ENCODE data around the gene CHRD. TPM values are rescaled to one million over a fixed set of nuclear protein-coding genes. Genes with fewer than 3 reads are reported as not detected.

The CHRD gene
- total RNA-seq, 2 experiments from 2014 or later, result 0.22 TPM; not detected in 1

DNA sequence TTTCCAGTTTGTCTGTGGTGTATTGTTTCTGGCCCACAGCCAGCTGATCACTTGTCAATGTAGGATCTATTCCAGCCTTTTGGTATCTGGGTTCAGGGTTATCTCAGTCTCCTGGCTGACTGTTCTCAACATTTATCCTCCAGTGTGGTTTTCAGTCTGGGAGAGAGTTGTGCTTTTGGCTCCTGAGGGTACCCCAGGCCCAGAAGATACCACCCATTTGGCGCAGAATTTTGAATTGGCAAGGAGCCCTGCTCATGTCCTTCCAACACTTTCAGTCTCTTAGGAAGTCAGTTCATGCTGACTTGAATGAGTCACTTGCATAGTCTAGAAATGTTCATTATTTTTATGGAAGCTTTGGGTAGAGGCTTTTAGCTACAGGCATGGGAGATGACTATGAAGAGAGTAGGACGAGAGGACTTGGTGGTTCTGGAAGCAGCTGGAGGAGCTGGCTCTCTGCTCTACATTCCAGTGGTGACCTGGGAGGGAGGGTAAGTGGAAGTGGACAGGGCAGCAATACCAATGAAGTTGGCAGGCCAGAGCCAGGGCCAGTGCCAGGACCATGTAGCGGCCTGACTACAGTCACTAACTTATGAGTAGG lies 11.2 kb upstream of the CHRD start:
- DNase-seq (no peak), ATAC-seq (ENCODE audit: poor library complexity) (no peak)
- CTCF ChIA-PET, result interaction anchor here (1.1 kb wide), 1 partner anchor 172 kb away, joined by 3 read pairs; no protein-coding TSS in a partner anchor
- Histone ChIP-seq H3K4me3 (ENCODE audit: low read length) (no peak overlapping the region), H3K9me3 (ENCODE audit: control insufficient read depth in 1 of 2, insufficient read depth in 1 of 2, low read length in 2 of 2) (no peaks in the 10 kb centered on the region), H3K27ac (ENCODE audit: low read depth in 1 of 2, low read length in 2 of 2) (no peak overlapping the region), H3K36me3 (ENCODE audit: insufficient read depth, low read length) (peaks cover 21% of the 10 kb centered on the region), H3K27me3 (ENCODE audit: control insufficient read depth in 1 of 2, insufficient read depth in 2 of 2, low read length in 2 of 2) (no peaks in the 10 kb centered on the region), H3K4me1 (ENCODE audit: insufficient read depth, low read length) (peaks cover 14% of the 10 kb centered on the region)
- TF ChIP-seq, protein P1, sequence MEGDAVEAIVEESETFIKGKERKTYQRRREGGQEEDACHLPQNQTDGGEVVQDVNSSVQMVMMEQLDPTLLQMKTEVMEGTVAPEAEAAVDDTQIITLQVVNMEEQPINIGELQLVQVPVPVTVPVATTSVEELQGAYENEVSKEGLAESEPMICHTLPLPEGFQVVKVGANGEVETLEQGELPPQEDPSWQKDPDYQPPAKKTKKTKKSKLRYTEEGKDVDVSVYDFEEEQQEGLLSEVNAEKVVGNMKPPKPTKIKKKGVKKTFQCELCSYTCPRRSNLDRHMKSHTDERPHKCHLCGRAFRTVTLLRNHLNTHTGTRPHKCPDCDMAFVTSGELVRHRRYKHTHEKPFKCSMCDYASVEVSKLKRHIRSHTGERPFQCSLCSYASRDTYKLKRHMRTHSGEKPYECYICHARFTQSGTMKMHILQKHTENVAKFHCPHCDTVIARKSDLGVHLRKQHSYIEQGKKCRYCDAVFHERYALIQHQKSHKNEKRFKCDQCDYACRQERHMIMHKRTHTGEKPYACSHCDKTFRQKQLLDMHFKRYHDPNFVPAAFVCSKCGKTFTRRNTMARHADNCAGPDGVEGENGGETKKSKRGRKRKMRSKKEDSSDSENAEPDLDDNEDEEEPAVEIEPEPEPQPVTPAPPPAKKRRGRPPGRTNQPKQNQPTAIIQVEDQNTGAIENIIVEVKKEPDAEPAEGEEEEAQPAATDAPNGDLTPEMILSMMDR (IDR thresholded peaks at IDR 0.05), result no peak
- Mint-ChIP-seq H3K27ac (no peak overlapping the region), H3K9me3 (no peaks in the 10 kb centered on the region), H3K4me1 (ENCODE audit: low read depth) (peaks cover 20% of the 10 kb centered on the region), H3K27me3 (no peaks in the 10 kb centered on the region), H3K4me3 (no peak overlapping the region), H3K36me3 (ENCODE audit: low read depth) (peaks cover 46% of the 10 kb centered on the region)
- intact Hi-C loops (cut with DNase I, micrococcal nuclease), result loop anchor here in 1 of 2 experiments (2.0 to 10.0 kb wide), 2 partner anchors 408 to 474 kb away; no protein-coding TSS in a partner anchor
- POLR2A ChIA-PET, result no interaction called here

DNA sequence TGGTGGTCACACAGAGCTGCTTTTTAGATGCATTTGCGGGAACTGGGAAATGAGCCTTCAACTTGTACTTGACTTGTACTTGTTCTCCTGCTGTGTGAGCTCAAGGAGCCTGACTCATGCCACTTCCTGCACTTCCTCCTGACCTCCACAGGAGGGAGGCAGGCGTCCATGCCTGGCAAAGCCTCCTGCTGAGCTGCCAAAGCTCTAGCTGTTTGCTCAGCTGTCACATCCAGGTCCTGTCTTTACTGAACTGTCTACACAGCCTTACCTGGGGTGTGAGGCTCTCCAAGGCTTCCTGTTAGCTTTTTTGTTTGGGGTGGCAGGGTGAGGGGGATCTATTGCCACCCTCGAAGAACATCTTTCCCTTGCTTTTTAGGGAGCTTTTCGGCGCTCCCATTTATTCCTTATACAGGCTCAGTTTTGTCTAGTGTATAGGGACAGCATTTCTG lies 8.3 kb upstream of the CHRD start:
- H3K9me3 Mint-ChIP-seq, result no peaks in the 10 kb centered on the region
- ATAC-seq (ENCODE audit: poor library complexity), result peak; percentile 100
- Histone ChIP-seq H3K4me1 (ENCODE audit: insufficient read depth, low read length) (peaks cover 5% of the 10 kb centered on the region), H3K4me3 (ENCODE audit: low read length) (no peak overlapping the region), H3K9me3 (ENCODE audit: control insufficient read depth in 1 of 2, insufficient read depth in 1 of 2, low read length in 2 of 2) (no peaks in the 10 kb centered on the region), H3K27me3 (ENCODE audit: control insufficient read depth in 1 of 2, insufficient read depth in 2 of 2, low read length in 2 of 2) (peaks cover 0 to 10% of the 10 kb centered on the region in 2 experiments), H3K27ac (ENCODE audit: low read depth in 1 of 2, low read length in 2 of 2) (no peak overlapping the region), H3K36me3 (ENCODE audit: insufficient read depth, low read length) (peaks cover 21% of the 10 kb centered on the region)
- peak; percentile 42 to 83 (median 57) for DNase-seq
- ChIA-PET POLR2A (interaction anchor here (0.6 to 1.2 kb wide), 6 partner anchors 8 to 440 kb away, joined by 3 to 7 read pairs (median 4); partner anchors contain the start of genes CLCN2, POLR2H and VPS8), CTCF (interaction anchor here (0.6 to 1.9 kb wide), 8 partner anchors 9 to 414 kb away, joined by 3 to 14 read pairs (median 4); partner anchors contain the start of genes CLCN2, EPHB3 and POLR2H)
- H3K4me3 Mint-ChIP-seq, result no peak overlapping the region
- H3K4me1 Mint-ChIP-seq (ENCODE audit: low read depth), result peaks cover 6% of the 10 kb centered on the region
- H3K27me3 Mint-ChIP-seq, result peaks cover 7% of the 10 kb centered on the region
- no peak overlapping the region for H3K27ac Mint-ChIP-seq
- peaks cover 25% of the 10 kb centered on the region for H3K36me3 Mint-ChIP-seq (ENCODE audit: low read depth)
- TF ChIP-seq, protein P1 (IDR thresholded peaks at IDR 0.05), result peak; percentile 76
- intact Hi-C loops (cut with DNase I, micrococcal nuclease), result loop anchor here (1.0 to 5.0 kb wide), 3 partner anchors 141 to 173 kb away; no protein-coding TSS in a partner anchor

DNA sequence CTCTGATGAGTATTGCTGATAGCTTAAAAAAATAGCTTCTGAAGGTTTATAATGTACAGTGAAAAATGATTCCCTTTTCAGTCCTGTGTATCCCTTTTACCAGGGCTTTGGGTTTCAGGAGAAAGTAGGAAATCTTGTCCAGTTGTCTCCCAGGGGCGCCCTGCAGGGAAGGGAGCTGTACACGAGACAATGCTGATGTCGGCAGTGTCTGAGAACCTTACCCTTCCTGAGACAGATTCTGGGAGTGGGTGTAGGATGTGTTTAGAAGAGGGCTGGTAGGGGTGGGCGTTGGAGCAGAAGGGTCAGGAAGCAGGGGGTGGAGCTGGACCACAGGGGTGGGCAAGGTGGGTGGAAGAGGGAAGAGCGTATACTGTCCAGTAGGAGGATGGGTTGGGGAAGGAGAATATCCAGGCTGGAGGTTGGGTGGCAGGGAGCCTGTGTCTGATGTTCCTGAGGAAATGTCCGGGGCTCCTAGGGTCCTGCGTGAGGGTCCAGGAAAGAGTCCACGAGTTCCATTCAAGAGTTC lies 7.5 kb upstream of the CHRD start:
- DNase-seq (no peak), ATAC-seq (ENCODE audit: poor library complexity) (no peak)
- H3K4me1 ChIP-seq (ENCODE audit: insufficient read depth, low read length), result peaks cover 5% of the 10 kb centered on the region
- Mint-ChIP-seq H3K27ac (no peak overlapping the region), H3K9me3 (no peaks in the 10 kb centered on the region), H3K36me3 (ENCODE audit: low read depth) (peaks cover 17% of the 10 kb centered on the region), H3K4me1 (ENCODE audit: low read depth) (peaks cover 6% of the 10 kb centered on the region), H3K4me3 (no peak overlapping the region), H3K27me3 (peaks cover 15% of the 10 kb centered on the region)
- no peaks in the 10 kb centered on the region for H3K9me3 ChIP-seq (ENCODE audit: control insufficient read depth in 1 of 2, insufficient read depth in 1 of 2, low read length in 2 of 2)
- ChIA-PET POLR2A (interaction anchor here (1.0 to 1.1 kb wide), 4 partner anchors 9 to 440 kb away, joined by 3 to 7 read pairs (median 4); partner anchors contain the start of gene VPS8), CTCF (interaction anchor here (1.2 to 1.9 kb wide), 3 partner anchors 10 to 178 kb away, joined by 3 to 14 read pairs (median 8); partner anchors contain the start of genes CLCN2 and POLR2H)
- H3K36me3 ChIP-seq (ENCODE audit: insufficient read depth, low read length), result peaks cover 21% of the 10 kb centered on the region
- TF ChIP-seq, protein P1 (IDR thresholded peaks at IDR 0.05), result no peak
- H3K4me3 ChIP-seq (ENCODE audit: low read length), result no peak overlapping the region
- intact Hi-C loops (cut with DNase I, micrococcal nuclease), result loop anchor here in 1 of 2 experiments (2.0 to 5.0 kb wide), 2 partner anchors 140 to 168 kb away; no protein-coding TSS in a partner anchor
- no peak overlapping the region for H3K27ac ChIP-seq (ENCODE audit: low read depth in 1 of 2, low read length in 2 of 2)
- peaks cover 0 to 15% of the 10 kb centered on the region in 2 experiments for H3K27me3 ChIP-seq (ENCODE audit: control insufficient read depth in 1 of 2, insufficient read depth in 2 of 2, low read length in 2 of 2)
